ENCODE measurements around the gene AFF1. TPM values are rescaled to one million over a fixed set of nuclear protein-coding genes. Genes with fewer than 3 reads are reported as not detected.

Gene AFF1
- total RNA-seq, 1 donor from 2014 or later, result 112 TPM

- TF ChIP-seq CTCF (IDR thresholded peaks at IDR 0.05), result no peak
- intact Hi-C loops (cut with DNase I), result no loop called here
- Histone ChIP-seq H3K27ac (no peak overlapping the region), H3K9me3 (no peaks in the 10 kb centered on the region), H3K27me3 (no peaks in the 10 kb centered on the region), H3K4me3 (no peak overlapping the region), H3K36me3 (peaks cover 0 to 4% of the 10 kb centered on the region in 2 donors), H3K4me1 (no peaks in the 10 kb centered on the region)
- no peak for DNase-seq (ENCODE audit: low spot score in 2 of 2)
Measured at GRCh38 chr4:87174672-87175071, 239.9 kb downstream of the AFF1 start.

DNA sequence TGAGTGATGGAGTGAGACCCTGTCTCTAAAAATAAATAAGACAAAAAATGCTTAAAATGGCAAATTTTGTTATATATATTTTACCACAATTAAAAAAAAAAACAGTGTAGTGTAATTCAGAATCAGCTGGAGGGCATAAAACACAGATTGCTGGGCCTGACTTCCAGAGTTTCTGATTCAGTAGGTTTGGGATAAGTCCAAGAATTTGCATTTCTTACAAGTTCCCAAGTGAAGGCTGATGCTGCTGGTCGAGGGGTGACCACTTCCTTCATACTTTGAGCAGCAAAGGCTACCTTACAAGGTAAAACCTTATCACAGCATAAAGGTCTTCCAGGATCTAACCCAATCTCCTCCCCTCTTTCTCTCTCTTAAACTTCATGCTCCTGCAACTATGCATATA is 244.9 kb downstream of the AFF1 start:
- no peaks in the 10 kb centered on the region for H3K4me1 ChIP-seq
- no peak for TF ChIP-seq CTCF (IDR thresholded peaks at IDR 0.05)
- H3K4me3 ChIP-seq, result no peak overlapping the region
- H3K27ac ChIP-seq, result no peak overlapping the region
- peaks cover 0 to 4% of the 10 kb centered on the region in 2 donors for H3K36me3 ChIP-seq
- no peak for DNase-seq (ENCODE audit: low spot score in 2 of 2)
- intact Hi-C loops (cut with DNase I), result no loop called here
- H3K27me3 ChIP-seq, result no peaks in the 10 kb centered on the region
- H3K9me3 ChIP-seq, result no peaks in the 10 kb centered on the region

GRCh38 chr4:87180767-87181166 is 246.0 kb downstream of the AFF1 start:
- no peaks in the 10 kb centered on the region for H3K9me3 ChIP-seq
- no peak for TF ChIP-seq CTCF (IDR thresholded peaks at IDR 0.05)
- H3K4me1 ChIP-seq, result no peaks in the 10 kb centered on the region
- intact Hi-C loops (cut with DNase I), result no loop called here
- H3K27ac ChIP-seq, result no peak overlapping the region
- no peak overlapping the region for H3K4me3 ChIP-seq
- H3K27me3 ChIP-seq, result no peaks in the 10 kb centered on the region
- H3K36me3 ChIP-seq, result peaks cover 0 to 4% of the 10 kb centered on the region in 2 donors
- DNase-seq (ENCODE audit: low spot score in 2 of 2), result no peak

GRCh38 chr4:87185146-87185870 is 250.5 kb downstream of the AFF1 start:
- intact Hi-C loops (cut with DNase I), result no loop called here
- DNase-seq (ENCODE audit: low spot score in 2 of 2), result no peak
- no peak for TF ChIP-seq CTCF (IDR thresholded peaks at IDR 0.05)
- Histone ChIP-seq H3K4me1 (no peaks in the 10 kb centered on the region), H3K27me3 (no peaks in the 10 kb centered on the region), H3K4me3 (no peak overlapping the region), H3K36me3 (no peaks in the 10 kb centered on the region), H3K9me3 (no peaks in the 10 kb centered on the region), H3K27ac (no peak overlapping the region)

GRCh38 chr4:87188048-87188447 is 253.2 kb downstream of the AFF1 start:
- intact Hi-C loops (cut with DNase I), result no loop called here
- H3K4me1 ChIP-seq, result no peaks in the 10 kb centered on the region
- no peak for TF ChIP-seq CTCF (IDR thresholded peaks at IDR 0.05)
- no peak overlapping the region for H3K27ac ChIP-seq
- no peaks in the 10 kb centered on the region for H3K27me3 ChIP-seq
- no peaks in the 10 kb centered on the region for H3K9me3 ChIP-seq
- DNase-seq (ENCODE audit: low spot score in 2 of 2), result no peak
- no peaks in the 10 kb centered on the region for H3K36me3 ChIP-seq
- no peak overlapping the region for H3K4me3 ChIP-seq

DNA sequence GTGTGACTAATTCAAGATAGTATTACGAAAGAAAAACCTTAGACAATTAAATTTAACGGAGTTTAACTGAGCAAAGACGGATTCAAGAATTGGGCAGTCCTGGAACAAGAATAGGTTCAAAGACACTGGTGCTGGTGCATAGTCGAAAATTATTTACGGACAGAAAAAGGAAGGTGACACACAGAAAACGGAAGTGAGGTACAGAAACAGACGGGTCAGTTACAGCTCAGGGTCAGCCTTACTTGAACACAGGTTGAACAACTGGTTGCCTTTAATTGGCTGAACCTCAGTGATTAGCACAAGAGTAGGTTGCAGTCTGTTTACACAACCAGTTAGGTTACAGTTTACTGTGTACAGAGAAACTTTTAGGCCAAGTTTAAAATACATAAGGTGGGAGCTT is 254.1 kb downstream of the AFF1 start:
- no peak for DNase-seq (ENCODE audit: low spot score in 2 of 2)
- Histone ChIP-seq H3K4me1 (no peaks in the 10 kb centered on the region), H3K4me3 (no peak overlapping the region)

More for the DNA sequence above, 254.1 kb downstream of the AFF1 start:
- no peaks in the 10 kb centered on the region for H3K36me3 ChIP-seq
- TF ChIP-seq CTCF (IDR thresholded peaks at IDR 0.05), result no peak
- no peak overlapping the region for H3K27ac ChIP-seq
- H3K9me3 ChIP-seq, result no peaks in the 10 kb centered on the region
- no peaks in the 10 kb centered on the region for H3K27me3 ChIP-seq
- intact Hi-C loops (cut with DNase I), result no loop called here

All from ascending aorta (tissue), 2 donors.